NCI-H510A treated with DMSO at 0.1 percent for 48 hours (cell line): ENCODE results near the gene PROCA1.
"Not testable (repeated sequence)": the region's sequence is repeated elsewhere in the genome, so short reads cannot be mapped to it uniquely, and the experiment has no call there.

ENCODE experiments used
- DNase-seq: peaks from one replicate; lab custom pipeline; 2025; lab: John Stamatoyannopoulos, UW

The PROCA1 gene

GRCh38 chr17:28744104-28744971 lies 32.6 kb upstream of the PROCA1 start:
- DNase-seq = peak; percentile 56

GRCh38 chr17:28743243-28744103 lies 31.8 kb upstream of the PROCA1 start, which contains the start of gene TRAF4:
TRAF4 (plus strand) TSS chr17:28744011; CDS start chr17:28744113, 102 bp downstream.
- peak; percentile 97 for DNase-seq

- no peak for DNase-seq
Measured at GRCh38 chr17:28741358-28742349, 30.0 kb upstream of the PROCA1 start.

- DNase-seq = no peak
Measured at GRCh38 chr17:28740406-28741357, 29.0 kb upstream of the PROCA1 start.

- DNase-seq = no peak
Measured at GRCh38 chr17:28738680-28739384, 27.1 kb upstream of the PROCA1 start.

GRCh38 chr17:28737770-28738679 lies 26.3 kb upstream of the PROCA1 start:
- no peak for DNase-seq

GRCh38 chr17:28737316-28737715 lies 25.6 kb upstream of the PROCA1 start:
- no peak for DNase-seq

GRCh38 chr17:28735913-28736769 lies 24.5 kb upstream of the PROCA1 start:
- not testable (repeated sequence) for DNase-seq

GRCh38 chr17:28735242-28735722 lies 23.6 kb upstream of the PROCA1 start:
- no peak for DNase-seq

- DNase-seq = no peak
Measured at GRCh38 chr17:28734712-28735241, 23.1 kb upstream of the PROCA1 start.

- no peak for DNase-seq
Measured at GRCh38 chr17:28733346-28733745, 21.7 kb upstream of the PROCA1 start.

GRCh38 chr17:28729950-28730330 lies 18.3 kb upstream of the PROCA1 start:
- DNase-seq = no peak

GRCh38 chr17:28728364-28729200 lies 16.9 kb upstream of the PROCA1 start, which contains the start of gene NEK8:
NEK8 (plus strand) TSS chr17:28728788; CDS start chr17:28728814, 26 bp downstream.
- peak; percentile 97 for DNase-seq

GRCh38 chr17:28726627-28727491 lies 15.2 kb upstream of the PROCA1 start:
- peak; percentile 98 for DNase-seq

GRCh38 chr17:28726226-28726626 lies 14.5 kb upstream of the PROCA1 start, which contains the start of gene TLCD1:
TLCD1 (minus strand) TSS chr17:28726233; CDS start chr17:28726097, 136 bp downstream.
- peak; percentile 87 for DNase-seq
